Prostate gland (tissue), 2 donors: ENCODE data around the gene EML4.

Source experiments
- POLR2A ChIP-seq: fragments of 450-650 bp; IDR thresholded peaks from one replicate; pipeline ENCODE4 v1.6.1; 2016; ENCODE audit warnings: antibody characterized with exemption, mild to moderate bottlenecking
- TF ChIP-seq, protein P1 (sequence below), 4 experiments: fragments of 200-600 bp in 2 of 4; fragments of 450-650 bp in 2 of 4; sonication (generic) in 2 of 4; IDR thresholded peaks; 1 replicate in 3 of 4; 2 replicates in 1 of 4; pipeline ENCODE4 v1.5.1; 2016 to 2019; ENCODE audit warnings: antibody characterized with exemption in 4 of 4, mild to moderate bottlenecking in 2 of 4, moderate library complexity in 2 of 4

- TF ChIP-seq, protein P1, sequence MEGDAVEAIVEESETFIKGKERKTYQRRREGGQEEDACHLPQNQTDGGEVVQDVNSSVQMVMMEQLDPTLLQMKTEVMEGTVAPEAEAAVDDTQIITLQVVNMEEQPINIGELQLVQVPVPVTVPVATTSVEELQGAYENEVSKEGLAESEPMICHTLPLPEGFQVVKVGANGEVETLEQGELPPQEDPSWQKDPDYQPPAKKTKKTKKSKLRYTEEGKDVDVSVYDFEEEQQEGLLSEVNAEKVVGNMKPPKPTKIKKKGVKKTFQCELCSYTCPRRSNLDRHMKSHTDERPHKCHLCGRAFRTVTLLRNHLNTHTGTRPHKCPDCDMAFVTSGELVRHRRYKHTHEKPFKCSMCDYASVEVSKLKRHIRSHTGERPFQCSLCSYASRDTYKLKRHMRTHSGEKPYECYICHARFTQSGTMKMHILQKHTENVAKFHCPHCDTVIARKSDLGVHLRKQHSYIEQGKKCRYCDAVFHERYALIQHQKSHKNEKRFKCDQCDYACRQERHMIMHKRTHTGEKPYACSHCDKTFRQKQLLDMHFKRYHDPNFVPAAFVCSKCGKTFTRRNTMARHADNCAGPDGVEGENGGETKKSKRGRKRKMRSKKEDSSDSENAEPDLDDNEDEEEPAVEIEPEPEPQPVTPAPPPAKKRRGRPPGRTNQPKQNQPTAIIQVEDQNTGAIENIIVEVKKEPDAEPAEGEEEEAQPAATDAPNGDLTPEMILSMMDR (IDR thresholded peaks at IDR 0.05): no peak
- no peak for TF ChIP-seq POLR2A
Observed at GRCh38 chr2:42307180-42307579, 138.0 kb downstream of the EML4 start.
